ENCODE measurements around the gene RAB6A.

DNA sequence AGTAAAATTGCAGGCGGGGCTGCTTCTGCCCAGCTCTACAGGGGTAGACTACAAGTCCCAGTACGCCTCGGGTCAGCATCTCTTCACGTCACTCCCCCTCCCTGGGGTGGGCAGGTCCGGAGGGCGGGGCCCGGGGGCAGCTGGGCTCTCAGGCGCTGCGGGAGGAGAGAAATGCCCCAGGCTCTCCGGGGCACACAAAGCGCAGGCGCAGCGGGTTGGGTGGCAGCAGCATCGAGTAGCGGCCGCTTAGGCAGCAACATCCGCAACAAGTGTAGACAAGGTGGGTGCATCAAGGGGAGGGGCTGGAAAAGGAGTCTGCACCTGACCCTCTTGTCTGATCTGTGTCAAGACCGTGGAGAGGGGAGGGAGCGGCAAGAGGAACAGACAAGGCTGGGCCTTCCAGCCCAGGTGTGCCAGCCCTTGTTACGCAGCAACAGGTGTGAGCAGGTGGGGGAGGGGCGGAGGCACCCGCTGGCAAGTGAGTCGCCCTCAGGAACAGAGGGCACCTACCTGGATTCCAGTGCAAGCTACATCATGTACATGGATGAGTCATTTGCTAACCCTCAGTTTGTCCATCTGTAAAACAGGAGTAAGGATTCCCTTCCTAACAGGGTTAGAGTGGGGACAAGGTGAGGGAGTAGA, 113.3 kb downstream of the RAB6A start:
- no peak for TF ChIP-seq MYC (IDR thresholded peaks at IDR 0.05; ENCODE audit: insufficient read depth, insufficient read length, insufficient replicate concordance, low read length, severe bottlenecking)
- TF ChIP-seq NFYA (IDR thresholded peaks at IDR 0.05; ENCODE audit: borderline replicate concordance, low read depth, low read length): no peak
- TF ChIP-seq, protein P1, sequence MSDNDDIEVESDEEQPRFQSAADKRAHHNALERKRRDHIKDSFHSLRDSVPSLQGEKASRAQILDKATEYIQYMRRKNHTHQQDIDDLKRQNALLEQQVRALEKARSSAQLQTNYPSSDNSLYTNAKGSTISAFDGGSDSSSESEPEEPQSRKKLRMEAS (IDR thresholded peaks at IDR 0.05; ENCODE audit: low read depth, low read length): no peak
- TF ChIP-seq ZNF274 (IDR thresholded peaks at IDR 0.05; ENCODE audit: insufficient read depth, insufficient read length): no peak
- TF ChIP-seq SUPT20H (IDR thresholded peaks at IDR 0.05; ENCODE audit: borderline replicate concordance, control insufficient read depth, low read depth, low read length): no peak
- no peak for TF ChIP-seq EP300 (IDR thresholded peaks at IDR 0.05; ENCODE audit: borderline replicate concordance in 1 of 2, control insufficient read depth in 1 of 2, low read depth in 2 of 2, low read length in 2 of 2)

Data from GM12878 (cell line).